ENCODE results near the gene C3orf38. TPM values are rescaled to one million over a fixed set of nuclear protein-coding genes. Genes with fewer than 3 reads are reported as not detected.

C3orf38 gene
- total RNA-seq, 1 experiment from 2014 or later = 24.1 TPM

- CTCF ChIA-PET = no interaction called here
- no peak overlapping the region for H3K4me3 Mint-ChIP-seq
- no peak overlapping the region for H3K27ac Mint-ChIP-seq
- ATAC-seq = no peak
- no peaks in the 10 kb centered on the region for H3K27me3 Mint-ChIP-seq (ENCODE audit: low read depth)
- DNase-seq (ENCODE audit: low spot score) = no peak
- peaks cover 5% of the 10 kb centered on the region; the same call in 1 of the 2 replicates for H3K36me3 Mint-ChIP-seq
- no peak for TF ChIP-seq ETV6 (CRISPR knock-in tag; IDR thresholded peaks at IDR 0.05)
- TF ChIP-seq ATF1 (CRISPR knock-in tag; IDR thresholded peaks at IDR 0.05) = no peak
- TF ChIP-seq ZBTB43 (CRISPR knock-in tag; IDR thresholded peaks at IDR 0.05) = no peak
- TF ChIP-seq AFF4 (CRISPR knock-in tag; IDR thresholded peaks at IDR 0.05; ENCODE audit: borderline replicate concordance) = no peak
- TF ChIP-seq E2F5 (CRISPR knock-in tag; IDR thresholded peaks at IDR 0.05) = no peak
- TF ChIP-seq NR2C2 (CRISPR knock-in tag; IDR thresholded peaks at IDR 0.05) = no peak
- TF ChIP-seq HMGXB4 (CRISPR knock-in tag; IDR thresholded peaks at IDR 0.05) = no peak
- TF ChIP-seq FOXK1 (CRISPR knock-in tag; IDR thresholded peaks at IDR 0.05) = no peak
- TF ChIP-seq ZNF138 (CRISPR knock-in tag; conservative IDR thresholded peaks at IDR 0.05) = no peak
- no peak for TF ChIP-seq ERG (CRISPR knock-in tag; IDR thresholded peaks at IDR 0.05)
- TF ChIP-seq STAT6 (CRISPR knock-in tag; conservative IDR thresholded peaks at IDR 0.05; ENCODE audit: low read depth) = no peak
- TF ChIP-seq SP1 (CRISPR knock-in tag; conservative IDR thresholded peaks at IDR 0.05) = no peak
- no peak for TF ChIP-seq MXD4 (CRISPR knock-in tag; IDR thresholded peaks at IDR 0.05; ENCODE audit: borderline replicate concordance)
- no peak for TF ChIP-seq OVOL2 (CRISPR knock-in tag; IDR thresholded peaks at IDR 0.05; ENCODE audit: borderline replicate concordance)
- TF ChIP-seq ELF4 (CRISPR knock-in tag; IDR thresholded peaks at IDR 0.05; ENCODE audit: low read depth) = no peak
- TF ChIP-seq NR1H2 (CRISPR knock-in tag; IDR thresholded peaks at IDR 0.05) = no peak
- peaks cover 2% of the 10 kb centered on the region; the same call in 1 of the 2 replicates for H3K4me1 Mint-ChIP-seq
- POLR2A ChIA-PET = interaction anchor here (0.6 kb wide), 1 partner anchor 287 kb away, joined by 4 read pairs; no protein-coding TSS in a partner anchor
- H3K9me3 Mint-ChIP-seq = no peaks in the 10 kb centered on the region
These were observed 34.7 kb upstream of the C3orf38 start for GRCh38 chr3:88114878-88115549.

All from WTC11 (cell line).